GM21367 (cell line): ENCODE measurements around the gene ZNF334.

Experiments used
- ATAC-seq: cut with Tn5 transposase; IDR thresholded peaks from one replicate; pipeline ENCODE4 v1.9.1; 2021; ENCODE audit not compliant: unreplicated experiment

ZNF334 gene

GRCh38 chr20:46512943-46513844 is at the start of gene ZNF334:
ZNF334 (minus strand) TSS chr20:46513559; CDS start chr20:46512102, 1,457 bp downstream.
- ATAC-seq, result no peak

DNA sequence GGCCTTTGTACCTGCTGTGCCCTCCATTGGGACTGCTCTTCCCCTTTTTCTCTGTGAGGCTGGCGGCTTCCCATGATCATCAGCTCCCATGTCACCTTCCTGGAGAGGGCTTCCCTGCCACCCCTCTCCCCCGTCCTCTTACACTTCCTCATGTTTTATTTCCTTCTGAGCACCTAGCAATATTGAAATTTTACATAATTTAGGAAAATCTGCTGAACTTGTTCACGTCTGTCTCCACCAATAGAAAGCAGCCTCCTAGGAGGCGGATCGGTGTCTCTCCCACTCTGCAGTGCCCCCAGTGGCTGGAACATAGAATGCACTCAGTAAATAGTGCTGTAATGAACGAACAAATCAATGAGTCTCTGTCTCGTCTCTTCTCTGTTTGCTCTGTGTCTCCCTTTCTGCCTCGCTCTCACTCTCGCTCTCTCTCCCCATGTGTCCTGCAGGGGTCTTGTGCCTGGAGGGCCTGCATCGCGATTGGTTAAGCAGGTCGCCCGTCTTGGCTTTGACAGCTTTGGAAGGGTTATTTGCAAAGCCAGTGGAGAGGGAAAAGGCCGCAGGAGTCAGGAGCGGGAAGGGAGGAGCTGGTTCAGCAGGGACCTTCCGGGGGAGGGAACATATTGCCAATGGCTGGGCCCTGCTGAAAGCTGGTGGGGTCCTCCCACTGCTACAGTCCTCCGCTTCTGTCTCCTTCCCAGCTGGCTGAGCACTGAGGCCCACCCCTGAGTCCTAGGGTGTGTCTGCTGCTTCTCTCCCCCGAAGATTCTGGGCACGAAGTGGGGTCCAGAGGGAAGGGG is 49.2 kb upstream of the ZNF334 start:
- no peak for ATAC-seq

DNA sequence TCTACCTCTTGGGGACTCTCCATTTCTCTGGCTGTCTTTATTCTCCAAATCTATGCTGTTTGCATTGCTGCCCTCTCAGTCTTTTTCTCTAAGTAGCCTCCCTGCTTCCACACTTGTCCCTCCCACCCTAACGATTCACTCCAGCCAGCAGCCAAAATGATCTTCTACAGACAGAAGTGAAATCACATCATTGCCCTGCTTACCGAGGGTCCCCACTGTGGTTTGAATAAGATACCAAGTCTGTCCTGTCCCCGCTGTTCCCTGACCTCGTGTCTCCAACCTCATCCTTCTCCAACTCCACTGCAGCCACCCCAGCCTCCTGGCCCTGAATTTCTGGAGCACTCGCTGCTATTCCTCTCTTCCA is 48.6 kb upstream of the ZNF334 start:
- no peak for ATAC-seq

- ATAC-seq, result no peak
These were observed 46.5 kb upstream of the ZNF334 start for GRCh38 chr20:46559685-46560440.

DNA sequence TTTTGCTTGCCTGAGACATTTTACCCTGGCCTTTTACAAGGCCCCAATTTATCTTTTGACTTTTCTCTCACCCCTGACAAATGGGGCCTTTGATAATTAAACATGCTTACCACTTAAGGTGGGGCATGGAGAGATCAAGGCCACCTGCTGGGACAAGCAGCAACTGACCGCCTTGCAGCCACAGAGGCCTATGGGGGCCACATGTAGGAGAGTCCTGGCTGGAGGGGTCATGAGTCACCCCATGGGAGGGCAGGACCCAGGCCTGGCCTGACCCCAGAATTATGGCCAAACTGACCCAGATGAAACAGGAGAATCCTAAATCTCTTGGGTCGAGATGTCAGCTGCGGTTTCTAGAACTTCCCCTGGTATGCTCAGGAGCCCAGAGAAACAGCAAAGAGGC is 45.6 kb upstream of the ZNF334 start:
- ATAC-seq, result no peak

GRCh38 chr20:46558511-46558959 is 45.2 kb upstream of the ZNF334 start:
- no peak for ATAC-seq

DNA sequence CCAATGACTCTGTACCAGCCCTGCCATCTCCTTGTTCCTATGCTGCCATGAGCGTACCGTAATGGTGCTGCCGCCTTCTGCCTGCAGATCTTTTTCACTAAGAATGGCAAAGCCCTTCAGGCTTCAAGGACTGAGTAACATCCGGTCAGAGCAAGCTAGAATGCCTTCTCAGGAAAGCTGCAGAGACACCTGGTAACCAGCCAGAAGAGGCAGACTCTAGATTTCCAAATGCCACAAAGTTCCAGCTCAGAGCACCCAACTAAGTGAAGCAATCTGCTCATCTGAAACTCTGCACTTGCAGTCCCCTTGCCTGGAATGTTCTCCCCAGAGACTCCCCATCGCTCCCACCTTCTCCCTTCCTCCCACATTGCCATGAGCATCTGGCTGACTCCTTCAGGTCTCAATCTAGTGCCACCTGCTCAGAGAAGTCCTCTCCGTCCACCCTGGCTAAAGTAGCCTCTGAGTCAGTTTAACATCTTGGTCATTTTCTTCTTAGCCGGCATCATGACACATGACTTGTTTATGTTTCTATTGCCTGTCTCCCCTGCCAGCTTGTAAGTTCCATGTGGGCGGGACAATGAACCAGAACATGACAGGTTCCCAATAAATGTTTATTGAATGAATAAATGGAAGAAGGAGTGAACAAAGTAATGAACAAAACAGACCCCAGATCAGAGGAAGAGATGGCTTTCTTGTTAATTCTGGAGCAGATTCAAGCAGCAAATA is 44.0 kb upstream of the ZNF334 start:
- no peak for ATAC-seq

- ATAC-seq, result no peak
These were observed 42.1 kb upstream of the ZNF334 start for GRCh38 chr20:46555370-46555956.

DNA sequence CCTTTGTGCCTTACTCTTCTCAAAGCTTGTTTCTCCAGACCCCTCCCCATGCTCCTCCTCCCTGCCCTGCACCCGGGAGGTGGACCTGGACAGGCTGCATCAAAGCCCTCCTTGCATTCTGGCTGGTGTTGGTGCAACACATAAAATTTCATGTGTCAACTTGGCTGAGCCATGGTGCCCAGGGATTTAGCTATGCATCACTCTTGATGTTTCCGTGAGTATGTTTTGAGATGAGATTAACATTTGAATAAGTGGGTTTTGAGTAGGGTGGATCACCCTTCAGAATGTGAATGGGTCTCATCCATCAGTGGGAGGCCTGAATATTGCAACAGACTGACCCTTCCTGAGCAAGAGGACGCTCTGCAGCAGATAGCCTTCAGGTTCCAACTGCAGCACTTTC is 41.5 kb upstream of the ZNF334 start:
- no peak for ATAC-seq

GRCh38 chr20:46553926-46554325 is 40.6 kb upstream of the ZNF334 start:
- ATAC-seq, result no peak

GRCh38 chr20:46552460-46553420 is 39.4 kb upstream of the ZNF334 start:
- no peak for ATAC-seq

- no peak for ATAC-seq
These were observed 38.4 kb upstream of the ZNF334 start for GRCh38 chr20:46551522-46552381.

GRCh38 chr20:46550461-46550860 is 37.1 kb upstream of the ZNF334 start, which contains the start of gene OCSTAMP:
OCSTAMP (minus strand) TSS chr20:46550654; CDS start chr20:46550560, 94 bp downstream.
- no peak for ATAC-seq

DNA sequence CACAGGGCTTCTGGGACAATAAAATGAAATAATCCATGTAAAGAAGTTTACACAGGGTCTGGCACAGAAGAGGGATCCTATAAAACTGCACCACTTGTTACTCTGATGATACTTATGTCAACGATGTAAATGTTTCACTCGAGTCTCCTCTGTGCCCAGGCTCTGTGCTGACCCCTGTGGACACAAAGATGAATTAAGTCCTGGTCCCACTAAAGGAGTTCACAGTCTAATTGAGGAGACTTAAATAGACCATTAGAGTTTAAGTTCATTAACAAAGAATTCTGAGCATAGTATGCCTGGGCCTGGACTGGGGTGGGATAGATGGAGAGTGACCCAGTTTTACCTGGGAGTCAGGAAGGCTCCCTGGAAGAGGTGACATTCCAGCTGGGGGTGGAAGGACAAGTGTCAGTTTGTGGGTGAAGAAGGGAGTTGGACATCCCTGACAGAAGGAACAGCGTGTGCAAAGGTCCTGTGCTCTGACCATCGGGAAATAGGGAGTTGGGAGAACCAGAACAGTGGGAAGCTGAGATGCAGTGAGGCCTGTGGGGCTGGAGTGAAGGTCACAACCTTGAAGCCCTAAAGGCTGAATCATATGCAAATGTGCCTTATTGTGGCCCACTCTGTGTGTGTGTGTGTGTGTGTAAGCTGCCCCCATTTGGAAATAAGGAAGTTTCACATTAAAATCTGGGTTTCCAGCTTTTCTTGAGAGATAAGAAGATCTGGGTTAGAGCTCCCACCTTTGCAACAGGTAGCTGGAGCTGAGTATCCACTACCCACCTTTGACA is 36.0 kb upstream of the ZNF334 start:
- ATAC-seq, result no peak

GRCh38 chr20:46548688-46549087 is 35.3 kb upstream of the ZNF334 start:
- ATAC-seq, result no peak

DNA sequence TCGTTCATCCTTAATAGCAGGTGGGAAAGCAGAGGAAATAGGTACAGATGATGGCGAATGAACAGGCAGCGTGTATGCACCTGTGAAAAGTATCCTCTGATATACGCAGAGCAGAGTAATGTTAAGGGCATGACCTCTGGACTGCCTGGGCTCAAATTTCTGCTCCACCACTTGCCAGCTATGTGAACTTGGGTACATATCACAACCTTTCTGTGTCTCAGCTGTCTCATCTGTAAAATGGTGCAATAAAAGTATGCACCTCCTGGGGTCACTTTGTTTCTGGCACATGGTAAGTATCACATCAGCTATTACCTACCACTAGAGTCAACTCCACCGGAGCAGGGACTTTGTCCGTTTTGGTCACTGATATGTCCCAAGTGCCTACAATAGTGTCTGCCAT is 34.6 kb upstream of the ZNF334 start:
- ATAC-seq, result no peak

- no peak for ATAC-seq
These were observed 33.6 kb upstream of the ZNF334 start for GRCh38 chr20:46546936-46547335.
